Smooth muscle cell (in vitro differentiated cells): ENCODE results near the gene SLC27A4. TPM values are rescaled to one million over a fixed set of nuclear protein-coding genes. Genes with fewer than 3 reads are reported as not detected.

Experiments used
- DNase-seq: peaks from one replicate; lab custom pipeline; 2025; ENCODE audit not compliant: unreplicated experiment; lab: John Stamatoyannopoulos, UW
- H2AFZ ChIP-seq: fragments of 200-600 bp; sonication (generic); 2 replicates; pipeline ENCODE4 v1.6.0; 2016; ENCODE audit warnings: antibody characterized with exemption, low read depth, mild to moderate bottlenecking
- H3F3A ChIP-seq: fragments of 200-600 bp; sonication (generic); 2 replicates; pipeline ENCODE4 v1.6.0; 2017; ENCODE audit warnings: antibody characterized with exemption, low read depth
- H3K27ac ChIP-seq: fragments of 200-600 bp; sonication (generic); 2 replicates; pipeline ENCODE4 v1.5.1; 2016; ENCODE audit warnings: low read depth, mild to moderate bottlenecking
- H3K27me3 ChIP-seq: fragments of 200-600 bp; sonication (generic); 2 replicates; pipeline ENCODE4 v1.6.1; 2016; ENCODE audit warnings: low read depth, mild to moderate bottlenecking
- H3K36me3 ChIP-seq: fragments of 200-600 bp; sonication (generic); 2 replicates; pipeline ENCODE4 v1.5.1; 2016; ENCODE audit warnings: low read depth
- H3K4me1 ChIP-seq: fragments of 200-600 bp; sonication (generic); 2 replicates; pipeline ENCODE4 v1.5.1; 2016; ENCODE audit warnings: low read depth
- H3K4me2 ChIP-seq: fragments of 200-600 bp; sonication (generic); 2 replicates; pipeline ENCODE4 v1.6.0; 2016; ENCODE audit warnings: mild to moderate bottlenecking
- H3K4me3 ChIP-seq: fragments of 200-600 bp; sonication (generic); 2 replicates; pipeline ENCODE4 v1.5.1; 2016; ENCODE audit warnings: mild to moderate bottlenecking
- H3K79me2 ChIP-seq: fragments of 200-600 bp; sonication (generic); 2 replicates; pipeline ENCODE4 v1.6.0; 2016; ENCODE audit warnings: low read depth, mild to moderate bottlenecking
- H3K9ac ChIP-seq: fragments of 200-600 bp; sonication (generic); 2 replicates; pipeline ENCODE4 v1.6.0; 2016; ENCODE audit warnings: low read depth
- H3K9me3 ChIP-seq: fragments of 200-600 bp; sonication (generic); replicated peaks from 2 replicates; pipeline ENCODE4 v1.5.1; 2016; ENCODE audit warnings: low read depth
- H4K20me1 ChIP-seq: fragments of 200-600 bp; sonication (generic); 2 replicates; pipeline ENCODE4 v1.6.0; 2016; ENCODE audit warnings: low read depth
- CTCF ChIP-seq: fragments of 200-600 bp; sonication (generic); IDR thresholded peaks from 2 replicates; pipeline ENCODE4 v1.5.1; 2017; ENCODE audit warnings: borderline replicate concordance, mild to moderate bottlenecking, antibody characterized with exemption; ENCODE audit not compliant: insufficient read depth, poor library complexity, severe bottlenecking
- WGBS: methylation state at CpG from one replicate; pipeline ENCODE4 v1.1.7; 2016; ENCODE audit warnings: low lambda C conversion rate; 5-methylcytosine and 5-hydroxymethylcytosine counted together
- polyA plus RNA-seq: library from polyadenylated mRNA; unstranded; fragments of >200 nt; fragmentation: Nextera tagmentation; extraction: Ambion mirVana; gene quantifications from 2 replicates; pipeline ENCODE4 v1.2.1, GENCODE V29; 2016
- total RNA-seq: library from RNA; depleted of rRNA; stranded (reverse); fragments of >200 nt; gene quantifications from 2 replicates; pipeline ENCODE4 v1.2.3, GENCODE V29; 2014

Gene SLC27A4
- total and polyA plus RNA-seq, 2 experiments from 2014 or later = 10.3 to 10.4 TPM

DNA sequence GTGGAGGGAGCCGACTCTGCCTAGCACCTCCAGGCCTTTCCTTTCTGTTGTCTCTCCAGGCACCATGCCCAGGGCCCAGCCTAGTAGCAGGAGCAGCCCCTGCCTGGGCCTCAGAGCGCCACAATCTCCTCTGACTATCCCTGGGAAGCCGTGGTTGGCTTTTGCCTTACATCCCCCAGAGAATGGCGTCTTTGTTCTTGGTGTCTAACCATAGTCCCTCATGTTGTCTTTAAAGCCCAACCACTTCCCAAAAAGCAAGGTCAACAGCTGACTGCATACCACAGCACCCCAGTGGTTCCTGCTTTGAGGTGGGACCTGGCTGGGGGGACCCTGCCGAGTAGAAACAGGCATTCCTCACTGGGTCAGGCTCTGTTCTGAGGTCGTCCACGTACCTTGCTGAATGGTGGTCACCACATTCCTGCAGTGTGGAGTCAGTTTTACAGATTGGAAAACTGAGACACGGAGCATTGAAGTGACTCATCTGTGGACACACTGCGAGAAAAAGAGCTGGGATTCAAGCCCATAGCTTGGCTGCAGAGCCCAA is 66.6 kb downstream of the SLC27A4 start:
- no peak for DNase-seq
- Histone ChIP-seq H3K4me2 (no peak overlapping the region), H3K36me3 (no peaks in the 10 kb centered on the region), H3K27ac (no peak overlapping the region), H2AFZ (no peak overlapping the region), H3K9me3 (no peaks in the 10 kb centered on the region), H3K4me1 (peaks cover 7% of the 10 kb centered on the region), H3F3A (no peaks in the 10 kb centered on the region), H3K79me2 (no peaks in the 10 kb centered on the region), H3K9ac (no peak overlapping the region), H3K4me3 (no peak overlapping the region), H4K20me1 (no peaks in the 10 kb centered on the region), H3K27me3 (peaks cover 19% of the 10 kb centered on the region)
- WGBS = 73% methylated on average over 9 of the region's 9 CpGs
- no peak for TF ChIP-seq CTCF

- Histone ChIP-seq H3K4me3 (no peak overlapping the region), H4K20me1 (no peaks in the 10 kb centered on the region), H3K4me1 (peaks cover 7% of the 10 kb centered on the region), H3K79me2 (no peaks in the 10 kb centered on the region), H2AFZ (no peak overlapping the region), H3K9me3 (no peaks in the 10 kb centered on the region), H3F3A (no peaks in the 10 kb centered on the region), H3K9ac (no peak overlapping the region), H3K4me2 (no peak overlapping the region), H3K27me3 (peaks cover 19% of the 10 kb centered on the region), H3K36me3 (no peaks in the 10 kb centered on the region), H3K27ac (no peak overlapping the region)
- TF ChIP-seq CTCF = no peak
- 30% methylated on average over 26 of the region's 26 CpGs for WGBS
- no peak for DNase-seq
Measured at GRCh38 chr9:128408963-128409431, 68.7 kb downstream of the SLC27A4 start.

DNA sequence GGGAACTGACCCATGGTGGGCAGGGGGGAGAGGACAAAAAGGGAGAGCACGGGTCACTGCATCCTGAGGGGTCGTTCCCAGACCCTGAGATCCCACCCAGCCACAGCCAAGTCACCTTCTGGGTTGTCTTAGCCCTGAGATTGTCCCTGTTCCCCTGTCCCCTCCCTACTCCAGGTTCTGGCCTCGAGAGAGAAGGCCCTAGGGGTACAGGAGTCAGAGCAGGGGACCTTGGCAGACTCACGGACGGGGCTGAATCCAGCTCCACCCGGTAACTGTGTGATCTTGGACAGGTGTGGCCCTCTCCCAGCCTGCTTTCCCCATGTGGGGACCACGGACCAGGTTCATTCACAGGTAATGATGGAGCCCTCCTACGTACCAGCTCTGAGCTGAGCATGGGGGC is 69.1 kb downstream of the SLC27A4 start:
- no peak for DNase-seq
- 53% methylated on average over 8 of the region's 8 CpGs for WGBS
- Histone ChIP-seq H3F3A (no peaks in the 10 kb centered on the region), H3K4me3 (no peak overlapping the region), H4K20me1 (no peaks in the 10 kb centered on the region), H3K9me3 (no peaks in the 10 kb centered on the region), H2AFZ (no peak overlapping the region), H3K4me1 (peaks cover 7% of the 10 kb centered on the region), H3K79me2 (no peaks in the 10 kb centered on the region), H3K36me3 (no peaks in the 10 kb centered on the region), H3K9ac (no peak overlapping the region), H3K27me3 (peaks cover 19% of the 10 kb centered on the region), H3K27ac (no peak overlapping the region), H3K4me2 (no peak overlapping the region)
- TF ChIP-seq CTCF = no peak

DNA sequence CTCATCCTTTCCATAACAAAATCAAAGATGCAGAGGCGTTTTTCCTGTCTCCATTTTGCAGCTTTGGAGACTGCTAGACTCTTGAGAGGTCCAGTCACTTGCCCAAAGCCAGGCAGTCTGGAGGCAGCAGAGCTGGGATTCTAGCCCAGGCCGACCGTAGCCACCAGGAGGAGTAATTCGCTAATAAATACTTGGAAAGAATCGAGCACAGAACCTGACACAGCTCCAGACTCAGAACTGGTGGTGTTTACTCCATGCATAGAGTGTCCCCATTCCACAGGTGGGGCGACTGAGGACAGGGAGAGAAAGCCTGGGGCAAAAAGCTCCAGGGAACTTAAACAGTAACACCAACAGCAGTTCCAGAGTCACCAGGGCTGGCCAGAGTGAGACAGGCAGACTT is 69.7 kb downstream of the SLC27A4 start:
- TF ChIP-seq CTCF = peak; percentile 12
- no peak for DNase-seq
- Histone ChIP-seq H2AFZ (no peak overlapping the region), H3F3A (no peaks in the 10 kb centered on the region), H3K79me2 (no peaks in the 10 kb centered on the region), H3K27me3 (peaks cover 19% of the 10 kb centered on the region), H3K27ac (no peak overlapping the region), H3K4me1 (peaks cover 7% of the 10 kb centered on the region), H3K9ac (no peak overlapping the region), H4K20me1 (no peaks in the 10 kb centered on the region), H3K36me3 (no peaks in the 10 kb centered on the region), H3K9me3 (no peaks in the 10 kb centered on the region), H3K4me2 (no peak overlapping the region), H3K4me3 (no peak overlapping the region)
- 39% methylated on average over 6 of the region's 6 CpGs for WGBS
